ENCODE measurements around the gene SERPINC1.

The SERPINC1 gene

DNA sequence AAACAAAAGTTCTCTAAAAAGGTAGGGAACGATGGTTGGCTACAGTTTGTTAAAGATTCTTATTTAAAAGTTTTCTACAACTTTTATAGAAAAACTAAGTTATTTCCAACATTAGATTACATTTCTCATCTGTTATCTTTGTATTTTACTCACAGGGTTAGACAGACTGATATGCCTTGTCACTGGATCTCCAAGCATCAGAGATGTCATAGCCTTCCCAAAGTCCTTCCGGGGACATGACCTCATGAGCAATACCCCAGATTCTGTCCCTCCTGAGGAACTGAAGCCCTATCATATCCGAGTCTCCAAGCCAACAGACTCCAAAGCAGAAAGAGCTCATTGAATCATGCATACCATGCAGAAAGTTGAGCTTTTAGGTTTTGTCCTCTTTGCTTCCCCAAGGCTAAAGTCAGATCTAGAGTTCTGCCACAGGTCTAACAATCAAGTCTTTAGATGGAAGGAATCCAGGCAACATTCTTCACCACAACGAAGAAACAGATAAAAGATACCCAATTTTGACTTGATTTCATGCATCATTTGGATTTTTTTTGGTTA is 59.7 kb downstream of the SERPINC1 start:
- H3K36me3 ChIP-seq (replicated peaks; ENCODE audit: low read depth, low read length): peaks cover 47% of the 10 kb centered on the region

DNA sequence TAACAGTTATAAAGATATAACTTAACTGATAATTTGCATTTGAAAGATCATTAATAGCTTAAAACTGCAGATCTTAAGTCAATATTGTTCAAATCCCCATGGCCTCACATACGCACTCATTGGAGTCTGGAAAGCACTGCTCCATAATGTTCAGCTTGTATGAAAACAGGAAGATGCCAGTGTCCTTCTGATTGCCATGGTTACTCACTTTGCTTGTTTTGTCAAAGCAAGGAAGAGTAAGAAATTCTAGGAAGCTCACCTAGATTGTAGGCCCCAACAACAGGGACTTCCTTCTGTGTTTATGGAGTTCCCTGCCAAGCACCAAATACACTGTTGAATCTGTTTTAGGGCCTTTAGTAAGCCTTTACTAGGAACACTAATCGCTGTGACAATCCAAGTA is 60.2 kb downstream of the SERPINC1 start:
- H2AFZ ChIP-seq (ENCODE audit: low read depth, low read length): no peak overlapping the region
- no peaks in the 10 kb centered on the region for H3K27me3 ChIP-seq (ENCODE audit: low read depth, low read length)
- H3K4me3 ChIP-seq (ENCODE audit: low read length): no peak overlapping the region
- H3K4me1 ChIP-seq (ENCODE audit: low read length): no peaks in the 10 kb centered on the region
- no peaks in the 10 kb centered on the region for H3K9me3 ChIP-seq (ENCODE audit: insufficient read depth, low read length)
- peaks cover 50% of the 10 kb centered on the region for H3K36me3 ChIP-seq (replicated peaks; ENCODE audit: low read depth, low read length)
- H3K27ac ChIP-seq (ENCODE audit: low read length): no peak overlapping the region
- TF ChIP-seq, protein P1, sequence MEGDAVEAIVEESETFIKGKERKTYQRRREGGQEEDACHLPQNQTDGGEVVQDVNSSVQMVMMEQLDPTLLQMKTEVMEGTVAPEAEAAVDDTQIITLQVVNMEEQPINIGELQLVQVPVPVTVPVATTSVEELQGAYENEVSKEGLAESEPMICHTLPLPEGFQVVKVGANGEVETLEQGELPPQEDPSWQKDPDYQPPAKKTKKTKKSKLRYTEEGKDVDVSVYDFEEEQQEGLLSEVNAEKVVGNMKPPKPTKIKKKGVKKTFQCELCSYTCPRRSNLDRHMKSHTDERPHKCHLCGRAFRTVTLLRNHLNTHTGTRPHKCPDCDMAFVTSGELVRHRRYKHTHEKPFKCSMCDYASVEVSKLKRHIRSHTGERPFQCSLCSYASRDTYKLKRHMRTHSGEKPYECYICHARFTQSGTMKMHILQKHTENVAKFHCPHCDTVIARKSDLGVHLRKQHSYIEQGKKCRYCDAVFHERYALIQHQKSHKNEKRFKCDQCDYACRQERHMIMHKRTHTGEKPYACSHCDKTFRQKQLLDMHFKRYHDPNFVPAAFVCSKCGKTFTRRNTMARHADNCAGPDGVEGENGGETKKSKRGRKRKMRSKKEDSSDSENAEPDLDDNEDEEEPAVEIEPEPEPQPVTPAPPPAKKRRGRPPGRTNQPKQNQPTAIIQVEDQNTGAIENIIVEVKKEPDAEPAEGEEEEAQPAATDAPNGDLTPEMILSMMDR (IDR thresholded peaks at IDR 0.05; ENCODE audit: low read depth, low read length): no peak
- TF ChIP-seq EZH2phosphoT487 (IDR thresholded peaks at IDR 0.05; ENCODE audit: low read depth): no peak
- H3K79me2 ChIP-seq (ENCODE audit: low read length): no peaks in the 10 kb centered on the region
- H3K9ac ChIP-seq (ENCODE audit: low read length): no peak overlapping the region
- no peaks in the 10 kb centered on the region for H4K20me1 ChIP-seq (ENCODE audit: insufficient read depth, low read length)
- no peak overlapping the region for H3K4me2 ChIP-seq (ENCODE audit: low read length)

More for the DNA sequence above, 59.7 kb downstream of the SERPINC1 start:
- no peak overlapping the region for H3K4me2 ChIP-seq (ENCODE audit: low read length)
- no peaks in the 10 kb centered on the region for H3K79me2 ChIP-seq (ENCODE audit: low read length)
- H3K4me1 ChIP-seq (ENCODE audit: low read length): no peaks in the 10 kb centered on the region
- H3K4me3 ChIP-seq (ENCODE audit: low read length): no peak overlapping the region
- no peak for TF ChIP-seq EZH2phosphoT487 (IDR thresholded peaks at IDR 0.05; ENCODE audit: low read depth)
- H4K20me1 ChIP-seq (ENCODE audit: insufficient read depth, low read length): no peaks in the 10 kb centered on the region
- H3K27ac ChIP-seq (ENCODE audit: low read length): no peak overlapping the region
- H3K9ac ChIP-seq (ENCODE audit: low read length): no peak overlapping the region
- no peaks in the 10 kb centered on the region for H3K9me3 ChIP-seq (ENCODE audit: insufficient read depth, low read length)
- no peaks in the 10 kb centered on the region for H3K27me3 ChIP-seq (ENCODE audit: low read depth, low read length)
- no peak overlapping the region for H2AFZ ChIP-seq (ENCODE audit: low read depth, low read length)

DNA sequence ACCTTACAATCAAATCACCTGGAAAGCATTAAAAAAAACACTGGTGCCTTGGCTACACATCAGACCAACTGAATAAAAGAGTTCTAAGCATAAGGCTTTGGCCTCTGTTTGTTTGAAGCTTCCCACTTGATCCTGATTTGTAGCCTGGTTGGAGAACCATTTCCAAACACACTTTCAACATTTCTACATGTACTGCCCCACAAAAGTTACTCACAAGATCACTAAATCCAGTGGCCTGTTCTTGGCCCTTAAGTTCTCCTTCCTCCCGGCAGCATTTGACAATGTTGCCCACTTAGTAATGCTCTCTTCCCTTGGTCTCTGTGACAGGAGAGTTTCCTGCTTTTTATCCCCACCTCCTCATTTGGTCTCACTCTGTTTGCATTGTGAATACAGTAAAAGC is 61.1 kb downstream of the SERPINC1 start:
- H3K4me3 ChIP-seq (ENCODE audit: low read length): no peak overlapping the region
- H3K36me3 ChIP-seq (replicated peaks; ENCODE audit: low read depth, low read length): peaks cover 57% of the 10 kb centered on the region
- no peaks in the 10 kb centered on the region for H3K79me2 ChIP-seq (ENCODE audit: low read length)
- H3K27ac ChIP-seq (ENCODE audit: low read length): no peak overlapping the region
- no peaks in the 10 kb centered on the region for H3K9me3 ChIP-seq (ENCODE audit: insufficient read depth, low read length)
- no peaks in the 10 kb centered on the region for H3K27me3 ChIP-seq (ENCODE audit: low read depth, low read length)
- H2AFZ ChIP-seq (ENCODE audit: low read depth, low read length): no peak overlapping the region
- TF ChIP-seq EZH2phosphoT487 (IDR thresholded peaks at IDR 0.05; ENCODE audit: low read depth): no peak
- no peak overlapping the region for H3K4me2 ChIP-seq (ENCODE audit: low read length)
- H3K4me1 ChIP-seq (ENCODE audit: low read length): no peaks in the 10 kb centered on the region
- H3K9ac ChIP-seq (ENCODE audit: low read length): no peak overlapping the region
- no peaks in the 10 kb centered on the region for H4K20me1 ChIP-seq (ENCODE audit: insufficient read depth, low read length)
